H1 (cell line): ENCODE measurements around the gene KISS1R. TPM values are rescaled to one million over a fixed set of nuclear protein-coding genes. Genes with fewer than 3 reads are reported as not detected.
A peak's percentile ranks its signal among the peaks of the same experiment; 100 is the strongest.

Experiments used
- CTCF ChIA-PET: fragments of 300-600 bp; sonication (Branson Sonifier 250); formaldehyde crosslinking; loops from one replicate; lab custom pipeline; 2021; ENCODE audit not compliant: partially characterized antibody; lab: Charles Lee
- POLR2A ChIA-PET: fragments of 300-600 bp; sonication (Branson Sonifier 250); formaldehyde crosslinking; loops from one replicate; lab custom pipeline; 2021; ENCODE audit warnings: inconsistent platforms; ENCODE audit not compliant: partially characterized antibody; lab: Charles Lee
- DNase-seq, 2 experiments: peaks; one replicate each; pipeline versions ENCODE4 v3.0.0 to v3.0.0-alpha.2; 2010 to 2022; ENCODE audit warnings: low spot score in 2 of 2, low read depth in 1 of 2, mixed read lengths in 1 of 2
- FAIRE-seq: peaks from 2 replicates; lab custom pipeline; 2011; peaks lifted over from hg19 to GRCh38; lab: Jason Lieb, UNC
- H2AFZ ChIP-seq: 2 replicates; pipeline ENCODE4 v1.8.1; 2012; ENCODE audit warnings: low read length, inconsistent platforms
- H2AK5ac ChIP-seq: 2 replicates; pipeline ENCODE4 v1.6.1; 2013; ENCODE audit warnings: low read depth, low read length
- H2BK120ac ChIP-seq: replicated peaks from 2 replicates; pipeline ENCODE3; 2013; ENCODE audit warnings: low read depth, low read length, inconsistent platforms
- H2BK12ac ChIP-seq: 2 replicates; pipeline ENCODE4 v1.6.1; 2013; ENCODE audit warnings: low read depth, low read length
- H2BK15ac ChIP-seq: 2 replicates; pipeline ENCODE4 v1.6.1; 2013; ENCODE audit warnings: low read length
- H2BK20ac ChIP-seq: 2 replicates; pipeline ENCODE4 v1.6.1; 2013; ENCODE audit warnings: low read length
- H2BK5ac ChIP-seq: 2 replicates; pipeline ENCODE4 v1.6.1; 2013; ENCODE audit warnings: low read depth, low read length
- H3K14ac ChIP-seq: 2 replicates; pipeline ENCODE4 v1.6.1; 2013; ENCODE audit warnings: inconsistent platforms; ENCODE audit not compliant: insufficient read length
- H3K18ac ChIP-seq: 2 replicates; pipeline ENCODE4 v1.6.1; 2013; ENCODE audit warnings: low read length; ENCODE audit errors: extremely low read depth
- H3K23ac ChIP-seq: 2 replicates; pipeline ENCODE4 v1.6.1; 2013; ENCODE audit warnings: inconsistent platforms; ENCODE audit not compliant: insufficient read length
- H3K23me2 ChIP-seq: 2 replicates; pipeline ENCODE4 v1.6.1; 2013; ENCODE audit warnings: low read depth, low read length
- H3K27ac ChIP-seq: 2 replicates; pipeline ENCODE4 v1.6.1; 2011; ENCODE audit warnings: low read depth, low read length, inconsistent platforms
- H3K27me3 ChIP-seq, 4 experiments: replicated peaks in 1 of 4; 1 replicate in 1 of 4; 2 replicates in 3 of 4; pipeline versions ENCODE4 v1.6.1 to v1.8.1; 2011 to 2013; ENCODE audit warnings: low read length in 3 of 4, mild to moderate bottlenecking in 3 of 4, inconsistent platforms in 2 of 4, mixed read lengths in 2 of 4, moderate library complexity in 1 of 4; ENCODE audit not compliant: control insufficient read depth in 3 of 4, insufficient read depth in 3 of 4; ENCODE audit errors: extremely low read depth in 1 of 4
- H3K36me3 ChIP-seq, 4 experiments: 2 replicates each; pipeline versions ENCODE4 v1.6.1 to v1.8.1; 2011 to 2013; ENCODE audit warnings: mild to moderate bottlenecking in 4 of 4, low read length in 3 of 4, moderate library complexity in 2 of 4, control low read depth in 1 of 4, inconsistent platforms in 1 of 4; ENCODE audit not compliant: insufficient read depth in 4 of 4, control insufficient read depth in 2 of 4
- H3K4ac ChIP-seq: replicated peaks from 2 replicates; pipeline ENCODE3; 2013; ENCODE audit warnings: low read length, low read depth, mixed read lengths, inconsistent platforms; ENCODE audit not compliant: insufficient read length
- H3K4me1 ChIP-seq, 4 experiments: replicated peaks in 1 of 4; 1 replicate in 1 of 4; 2 replicates in 3 of 4; pipeline versions ENCODE4 v1.6.1 to v1.8.1; 2011 to 2013; ENCODE audit warnings: low read length in 3 of 4, inconsistent platforms in 2 of 4, mixed read lengths in 1 of 4; ENCODE audit not compliant: insufficient read depth in 4 of 4, control insufficient read depth in 3 of 4
- H3K4me2 ChIP-seq, 2 experiments: 2 replicates each; pipeline versions ENCODE4 v1.6.1 to v1.8.1; 2011 to 2013; ENCODE audit warnings: low read depth in 2 of 2, low read length in 2 of 2, control low read depth in 1 of 2, inconsistent platforms in 1 of 2, mild to moderate bottlenecking in 1 of 2; ENCODE audit not compliant: insufficient read depth in 1 of 2
- H3K4me3 ChIP-seq, 4 experiments: fragments of 200-600, 300-600 bp in 1 of 4; sonication (generic), shearing (Covaris generic), sonication (Bioruptor Twin) in 1 of 4; 2 replicates each; pipeline versions ENCODE4 v1.5.1 to v1.8.1; 2011 to 2016; ENCODE audit warnings: low read length in 4 of 4, low read depth in 3 of 4, control low read depth in 2 of 4, inconsistent platforms in 2 of 4, mild to moderate bottlenecking in 2 of 4, mixed read lengths in 1 of 4, moderate library complexity in 1 of 4; ENCODE audit not compliant: insufficient read depth in 2 of 4; ENCODE audit errors: extremely low read depth in 1 of 4
- H3K56ac ChIP-seq: replicated peaks from 2 replicates; pipeline ENCODE3; 2013; ENCODE audit warnings: low read depth, mild to moderate bottlenecking, mixed read lengths, low read length, inconsistent platforms; ENCODE audit not compliant: insufficient read length
- H3K79me1 ChIP-seq: 2 replicates; pipeline ENCODE4 v1.6.1; 2013; ENCODE audit warnings: low read depth, low read length, control low read depth
- H3K79me2 ChIP-seq, 2 experiments: 2 replicates each; pipeline versions ENCODE4 v1.6.1 to v1.8.1; 2012 to 2013; ENCODE audit warnings: low read length in 2 of 2, mild to moderate bottlenecking in 2 of 2, inconsistent platforms in 1 of 2; ENCODE audit not compliant: insufficient read depth in 2 of 2, control insufficient read depth in 1 of 2
- H3K9ac ChIP-seq, 4 experiments: replicated peaks in 1 of 4; 1 replicate in 1 of 4; 2 replicates in 3 of 4; pipeline versions ENCODE4 v1.6.1 to v1.8.1; 2011 to 2013; ENCODE audit warnings: low read depth in 3 of 4, low read length in 3 of 4, control low read depth in 2 of 4, mild to moderate bottlenecking in 2 of 4, moderate library complexity in 2 of 4, inconsistent platforms in 1 of 4; ENCODE audit errors: extremely low read depth in 1 of 4
- H3K9me3 ChIP-seq, 2 experiments: 2 replicates each; pipeline versions ENCODE4 v1.6.1 to v1.8.1; 2012 to 2013; ENCODE audit warnings: mild to moderate bottlenecking in 2 of 2, moderate library complexity in 2 of 2, control low read depth in 1 of 2, inconsistent platforms in 1 of 2, low read depth in 1 of 2, low read length in 1 of 2, mixed read lengths in 1 of 2; ENCODE audit not compliant: insufficient read depth in 2 of 2
- H4K20me1 ChIP-seq, 2 experiments: replicated peaks in 1 of 2; 2 replicates each; pipeline versions ENCODE3 to v1.8.1; 2011 to 2013; ENCODE audit warnings: inconsistent platforms in 2 of 2, low read length in 2 of 2, mild to moderate bottlenecking in 1 of 2; ENCODE audit not compliant: insufficient read depth in 2 of 2, control insufficient read depth in 1 of 2
- H4K5ac ChIP-seq: 2 replicates; pipeline ENCODE4 v1.6.1; 2013; ENCODE audit warnings: low read length, low read depth, mixed read lengths, inconsistent platforms; ENCODE audit not compliant: insufficient read length
- H4K8ac ChIP-seq: 2 replicates; pipeline ENCODE4 v1.8.0; 2013; ENCODE audit warnings: mild to moderate bottlenecking, moderate library complexity, low read length, inconsistent platforms; ENCODE audit not compliant: insufficient read depth; ENCODE audit errors: extremely low read depth
- H4K91ac ChIP-seq: replicated peaks from 2 replicates; pipeline ENCODE3; 2013; ENCODE audit warnings: low read length, mixed read lengths, inconsistent platforms; ENCODE audit not compliant: insufficient read length
- ASH2L ChIP-seq: fragments of 200-600, 300-600 bp; sonication (generic); IDR thresholded peaks from one replicate; pipeline ENCODE4 v1.7.1; 2017; ENCODE audit warnings: low read length
- BRCA1 ChIP-seq: IDR thresholded peaks from 2 replicates; pipeline ENCODE4 v1.6.1; 2012; ENCODE audit warnings: low read depth, low read length, improper control_type of control experiment
- E2F6 ChIP-seq: IDR thresholded peaks from 2 replicates; pipeline ENCODE4 v1.6.1; 2012; ENCODE audit warnings: inconsistent platforms
- GTF2F1 ChIP-seq: IDR thresholded peaks from 2 replicates; pipeline ENCODE4 v1.6.1; 2012; ENCODE audit warnings: low read depth, low read length, improper control_type of control experiment, borderline replicate concordance
- SIN3A ChIP-seq, 2 experiments: IDR thresholded peaks in 1 of 2; conservative IDR thresholded peaks in 1 of 2; 2 replicates each; pipeline ENCODE4 v1.6.1; 2011 to 2012; ENCODE audit warnings: low read length in 2 of 2, improper control_type of control experiment in 1 of 2, low read depth in 1 of 2, mild to moderate bottlenecking in 1 of 2
- SIX5 ChIP-seq: IDR thresholded peaks from 2 replicates; pipeline ENCODE4 v1.6.1; 2011; ENCODE audit warnings: mild to moderate bottlenecking, low read depth, low read length
- SP4 ChIP-seq: IDR thresholded peaks from 2 replicates; pipeline ENCODE4 v1.6.1; 2012; ENCODE audit warnings: low read length, inconsistent platforms
- TEAD4 ChIP-seq: IDR thresholded peaks from 2 replicates; pipeline ENCODE4 v1.6.1; 2012; ENCODE audit warnings: low read depth, low read length, inconsistent platforms, mixed read lengths
- USF2 ChIP-seq: IDR thresholded peaks from 2 replicates; pipeline ENCODE4 v1.6.1; 2011; ENCODE audit warnings: low read length, improper control_type of control experiment
- WGBS, 2 experiments: shearing (Covaris generic) in 1 of 2; methylation state at CpG; one replicate each; pipeline versions ENCODE4 v1.1.6 to v1.1.7; 2013 to 2015; ENCODE audit warnings: low lambda C conversion rate in 2 of 2, mixed read lengths in 2 of 2, inconsistent platforms in 1 of 2, low coverage in 1 of 2, missing lambda C conversion rate in 1 of 2; ENCODE audit not compliant: insufficient replicate concordance in 2 of 2, insufficient coverage in 1 of 2, insufficient read length in 1 of 2; ENCODE audit errors: extremely low coverage in 1 of 2, missing lambda C conversion rate in 1 of 2; 5-methylcytosine and 5-hydroxymethylcytosine counted together
- polyA plus RNA-seq, 7 experiments: library from polyadenylated mRNA; depleted of rRNA in 3 of 7; stranded (reverse) in 5 of 7; unstranded in 2 of 7; fragments of >200 nt in 5 of 7; fragments of 200-250 nt in 2 of 7; gene quantifications; 1 replicate in 5 of 7; 2 replicates in 1 of 7; 4 replicates in 1 of 7; pipeline versions ENCODE4 v1.2.1 to v1.2.3, GENCODE V29; 2011 to 2013; ENCODE audit warnings: missing spikeins in 2 of 7, mixed read lengths in 2 of 7
- total RNA-seq: library from RNA; stranded (reverse); fragmentation: NEBNext Ultra II Directional; extraction: Animal tissue kit (Norgen Biotek cat#: 25700); gene quantifications from 2 replicates; pipeline ENCODE4 v1.2.1, GENCODE V29; 2021

KISS1R gene
- total and polyA plus RNA-seq, 2 of the 8 experiments (the other 6 are each of a cell fraction or from before 2014, with no cell fraction given): 2.3 to 2.7 TPM

GRCh38 chr19:925526-926322 is 8.6 kb downstream of the KISS1R start, which contains the start of gene ARID3A:
TSS of gene ARID3A (plus strand) at chr19:926035. CDS start at chr19:929529, 3,494 bp downstream.
- no peak for FAIRE-seq
- no peak for TF ChIP-seq SP4
- no peak for TF ChIP-seq TEAD4
- TF ChIP-seq E2F6: no peak
- TF ChIP-seq GTF2F1: no peak
- TF ChIP-seq ASH2L: peak; percentile 23
- TF ChIP-seq SIX5: no peak
- TF ChIP-seq USF2: no peak
- TF ChIP-seq BRCA1: no peak
- TF ChIP-seq SIN3A (conservative IDR thresholded peaks at IDR 0.05 in 1 of 2, IDR thresholded peaks at IDR 0.05 in 1 of 2; ENCODE audit: low read depth in 1 of 2, low read length in 2 of 2): 0 out of 4 replicates have a peak, but pooled peaks of 1 of the 2 experiments have one; percentile 4

More at GRCh38 chr19:925526-926322, 8.6 kb downstream of the KISS1R start, which contains the start of gene ARID3A:
- peak within 1 kb of the TSS; percentile 61; the same call in 1 of the 2 replicates for H2BK5ac ChIP-seq
- DNase-seq: peak in 1 of 2 experiments; percentile 75
- peaks cover 0 to 9% (median 3%) of the 10 kb centered on the region in 4 experiments; a peak in 2 of 8 replicates for H3K36me3 ChIP-seq
- H3K79me2 ChIP-seq: peaks cover 0 to 19% of the 10 kb centered on the region in 2 experiments; a peak in 2 of 4 replicates
- H4K91ac ChIP-seq: peak within 1 kb of the TSS; percentile 85
- no peak within 1 kb of the TSS; the same call in 1 of the 2 replicates for H2AFZ ChIP-seq
- no peak within 1 kb of the TSS for H2BK15ac ChIP-seq
- peak within 1 kb of the TSS; percentile 65 to 97 (median 76) for H3K4me3 ChIP-seq
- no peaks in the 10 kb centered on the region for H3K9me3 ChIP-seq
- H3K23ac ChIP-seq: no peak within 1 kb of the TSS
- ChIA-PET POLR2A (interaction anchor here (1.9 to 3.3 kb wide), 2 partner anchors 31 to 101 kb away, joined by 5 to 16 read pairs; partner anchors contain the start of gene CNN2), CTCF (interaction anchor here (1.6 to 3.7 kb wide), 3 partner anchors 13 to 97 kb away, joined by 3 to 113 read pairs (median 15); partner anchors contain the start of gene WDR18)
- H2AK5ac ChIP-seq: no peak within 1 kb of the TSS
- peaks cover 0 to 8% of the 10 kb centered on the region in 2 experiments for H4K20me1 ChIP-seq
- peaks cover 6% of the 10 kb centered on the region for H3K23me2 ChIP-seq
- H2BK20ac ChIP-seq: no peak within 1 kb of the TSS
- peak within 1 kb of the TSS in 3 of 4 experiments; percentile 34 to 68 (median 57); a peak in 5 of 7 replicates for H3K9ac ChIP-seq
- peaks cover 6 to 8% (median 8%) of the 10 kb centered on the region in 4 experiments for H3K27me3 ChIP-seq
- WGBS, 2 experiments: 3% methylated on average over 42 of the region's 97 CpGs; no CpG with 5 or more reads in 1 of the 2 experiments
- H2BK120ac ChIP-seq: no peak within 1 kb of the TSS
- H3K4me1 ChIP-seq: peaks cover 2 to 8% (median 6%) of the 10 kb centered on the region in 4 experiments
- H3K56ac ChIP-seq: peak within 1 kb of the TSS; percentile 32
- H4K8ac ChIP-seq: peak within 1 kb of the TSS; percentile 38
- no peak within 1 kb of the TSS for H3K14ac ChIP-seq
- H3K79me1 ChIP-seq: peaks cover 6% of the 10 kb centered on the region; the same call in 1 of the 2 replicates
- H4K5ac ChIP-seq: peak within 1 kb of the TSS; percentile 78
- H3K4ac ChIP-seq: peak within 1 kb of the TSS; percentile 8
- peak within 1 kb of the TSS; percentile 39; the same call in 1 of the 2 replicates for H3K27ac ChIP-seq
- peak within 1 kb of the TSS; percentile 71 to 84 for H3K4me2 ChIP-seq
- H3K18ac ChIP-seq: peak within 1 kb of the TSS; percentile 32
- H2BK12ac ChIP-seq: peak within 1 kb of the TSS; percentile 82; the same call in 1 of the 2 replicates
